OCI-LY7 (cell line): ENCODE measurements around the gene OGDH.

Experiments used
- EZH2phosphoT487 ChIP-seq: fragments of 200-600 bp; sonication (generic); IDR thresholded peaks from 2 replicates; pipeline ENCODE4 v1.6.1; 2018; ENCODE audit warnings: low read depth, borderline replicate concordance, mild to moderate bottlenecking, mixed run types, antibody characterized with exemption, low read length, moderate library complexity, mixed read lengths
- TF ChIP-seq, protein P1 (sequence below): fragments of 200-600 bp; sonication (generic); conservative IDR thresholded peaks from 2 replicates; pipeline ENCODE4 v1.5.1; 2014; ENCODE audit warnings: mild to moderate bottlenecking, antibody characterized with exemption, low read length, moderate library complexity, mixed read lengths

DNA sequence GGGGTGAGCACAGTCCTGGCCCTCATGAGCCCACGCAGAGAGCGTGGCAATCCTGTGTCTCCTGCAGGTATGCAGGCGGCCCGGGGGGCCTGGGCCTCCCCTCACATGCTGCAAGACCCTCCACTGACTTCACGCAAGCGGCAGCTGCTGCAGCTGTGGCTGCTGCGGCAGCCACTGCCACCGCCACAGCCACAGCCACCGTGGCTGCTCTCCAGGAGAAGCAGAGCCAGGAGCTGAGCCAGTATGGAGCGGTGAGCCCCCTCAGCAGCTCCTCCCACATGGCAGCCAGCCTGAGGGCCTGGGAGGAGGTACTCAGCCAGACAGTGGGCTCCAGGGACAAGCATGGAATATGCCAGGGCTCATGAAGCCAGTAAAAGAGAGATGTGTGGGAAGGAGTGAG lies 150.9 kb downstream of the OGDH start:
- TF ChIP-seq, protein P1, sequence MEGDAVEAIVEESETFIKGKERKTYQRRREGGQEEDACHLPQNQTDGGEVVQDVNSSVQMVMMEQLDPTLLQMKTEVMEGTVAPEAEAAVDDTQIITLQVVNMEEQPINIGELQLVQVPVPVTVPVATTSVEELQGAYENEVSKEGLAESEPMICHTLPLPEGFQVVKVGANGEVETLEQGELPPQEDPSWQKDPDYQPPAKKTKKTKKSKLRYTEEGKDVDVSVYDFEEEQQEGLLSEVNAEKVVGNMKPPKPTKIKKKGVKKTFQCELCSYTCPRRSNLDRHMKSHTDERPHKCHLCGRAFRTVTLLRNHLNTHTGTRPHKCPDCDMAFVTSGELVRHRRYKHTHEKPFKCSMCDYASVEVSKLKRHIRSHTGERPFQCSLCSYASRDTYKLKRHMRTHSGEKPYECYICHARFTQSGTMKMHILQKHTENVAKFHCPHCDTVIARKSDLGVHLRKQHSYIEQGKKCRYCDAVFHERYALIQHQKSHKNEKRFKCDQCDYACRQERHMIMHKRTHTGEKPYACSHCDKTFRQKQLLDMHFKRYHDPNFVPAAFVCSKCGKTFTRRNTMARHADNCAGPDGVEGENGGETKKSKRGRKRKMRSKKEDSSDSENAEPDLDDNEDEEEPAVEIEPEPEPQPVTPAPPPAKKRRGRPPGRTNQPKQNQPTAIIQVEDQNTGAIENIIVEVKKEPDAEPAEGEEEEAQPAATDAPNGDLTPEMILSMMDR, result no peak
- no peak for TF ChIP-seq EZH2phosphoT487
